Endothelial cell (in vitro differentiated cells): ENCODE results near the gene PRR19. TPM values are rescaled to one million over a fixed set of nuclear protein-coding genes. Genes with fewer than 3 reads are reported as not detected.
A peak's percentile ranks its signal among the peaks of the same experiment; 100 is the strongest.

Experiments
- DNase-seq: peaks from one replicate; pipeline ENCODE4 v3.0.0; 2021; ENCODE audit warnings: low spot score
- H3K27ac Mint-ChIP-seq: one replicate; pipeline ENCODE4 v1.8.0; 2021; ENCODE audit warnings: mixed read lengths, inconsistent platforms; ENCODE audit not compliant: unreplicated experiment
- H3K27me3 Mint-ChIP-seq: one replicate; pipeline ENCODE4 v1.8.0; 2021; ENCODE audit warnings: mild to moderate bottlenecking, moderate library complexity, mixed read lengths, inconsistent platforms; ENCODE audit not compliant: unreplicated experiment
- H3K36me3 Mint-ChIP-seq: one replicate; pipeline ENCODE4 v1.8.0; 2021; ENCODE audit warnings: mild to moderate bottlenecking, low read depth, mixed read lengths, inconsistent platforms; ENCODE audit not compliant: unreplicated experiment
- H3K4me1 Mint-ChIP-seq: one replicate; pipeline ENCODE4 v1.8.0; 2021; ENCODE audit warnings: mild to moderate bottlenecking, mixed read lengths, inconsistent platforms; ENCODE audit not compliant: unreplicated experiment
- H3K4me3 Mint-ChIP-seq: one replicate; pipeline ENCODE4 v1.8.0; 2021; ENCODE audit warnings: mild to moderate bottlenecking, mixed read lengths, inconsistent platforms; ENCODE audit not compliant: unreplicated experiment
- H3K9me3 Mint-ChIP-seq: one replicate; pipeline ENCODE4 v1.8.0; 2021; ENCODE audit warnings: mixed read lengths, inconsistent platforms; ENCODE audit not compliant: unreplicated experiment
- total RNA-seq: library from RNA; stranded (reverse); fragmentation: NEBNext Ultra II Directional; extraction: Animal tissue kit (Norgen Biotek cat#: 25700); gene quantifications from one replicate; pipeline ENCODE4 v1.2.1, GENCODE V29; 2021; ENCODE audit not compliant: unreplicated experiment
- TF ChIP-seq, protein P1 (sequence below): fragments of 200-600 bp; sonication (generic); IDR thresholded peaks from one replicate; pipeline ENCODE4 v1.5.0; 2021; ENCODE audit warnings: antibody characterized with exemption; ENCODE audit not compliant: unreplicated experiment

PRR19 gene
- total RNA-seq, 1 donor from 2014 or later = 1.1 TPM

DNA sequence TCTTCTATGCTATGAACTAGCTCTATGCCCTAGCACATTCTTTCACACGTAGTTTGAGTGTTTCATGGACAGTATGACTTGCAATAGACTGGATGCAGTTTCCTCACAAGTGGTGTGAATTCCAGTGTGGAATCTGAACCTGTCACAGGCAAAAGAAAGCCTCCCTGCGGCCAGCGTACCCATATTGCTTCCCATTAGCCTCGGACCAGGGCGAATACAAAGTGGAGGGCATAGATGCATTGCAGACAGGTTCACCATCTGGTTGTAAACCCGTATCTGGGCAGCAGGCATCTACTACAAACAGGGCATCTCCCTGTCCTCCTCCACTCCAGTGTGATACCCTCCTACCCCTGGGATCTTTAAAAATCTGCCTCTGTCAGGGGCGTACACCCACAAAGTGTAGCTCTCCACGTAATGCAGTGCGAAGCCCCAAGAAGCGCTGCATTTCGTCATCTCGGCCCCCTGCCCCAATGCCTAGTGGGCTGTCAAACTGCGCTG, 34.2 kb upstream of the PRR19 start:
- H3K4me1 Mint-ChIP-seq = peaks cover 28% of the 10 kb centered on the region
- H3K36me3 Mint-ChIP-seq = peaks cover 6% of the 10 kb centered on the region
- no peak overlapping the region for H3K27ac Mint-ChIP-seq
- DNase-seq = no peak
- TF ChIP-seq, protein P1, sequence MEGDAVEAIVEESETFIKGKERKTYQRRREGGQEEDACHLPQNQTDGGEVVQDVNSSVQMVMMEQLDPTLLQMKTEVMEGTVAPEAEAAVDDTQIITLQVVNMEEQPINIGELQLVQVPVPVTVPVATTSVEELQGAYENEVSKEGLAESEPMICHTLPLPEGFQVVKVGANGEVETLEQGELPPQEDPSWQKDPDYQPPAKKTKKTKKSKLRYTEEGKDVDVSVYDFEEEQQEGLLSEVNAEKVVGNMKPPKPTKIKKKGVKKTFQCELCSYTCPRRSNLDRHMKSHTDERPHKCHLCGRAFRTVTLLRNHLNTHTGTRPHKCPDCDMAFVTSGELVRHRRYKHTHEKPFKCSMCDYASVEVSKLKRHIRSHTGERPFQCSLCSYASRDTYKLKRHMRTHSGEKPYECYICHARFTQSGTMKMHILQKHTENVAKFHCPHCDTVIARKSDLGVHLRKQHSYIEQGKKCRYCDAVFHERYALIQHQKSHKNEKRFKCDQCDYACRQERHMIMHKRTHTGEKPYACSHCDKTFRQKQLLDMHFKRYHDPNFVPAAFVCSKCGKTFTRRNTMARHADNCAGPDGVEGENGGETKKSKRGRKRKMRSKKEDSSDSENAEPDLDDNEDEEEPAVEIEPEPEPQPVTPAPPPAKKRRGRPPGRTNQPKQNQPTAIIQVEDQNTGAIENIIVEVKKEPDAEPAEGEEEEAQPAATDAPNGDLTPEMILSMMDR = no peak
- peaks cover 2% of the 10 kb centered on the region for H3K27me3 Mint-ChIP-seq
- H3K4me3 Mint-ChIP-seq = no peak overlapping the region
- H3K9me3 Mint-ChIP-seq = no peaks in the 10 kb centered on the region

GRCh38 chr19:42268142-42268703, 33.7 kb upstream of the PRR19 start:
- Mint-ChIP-seq H3K4me1 (peaks cover 28% of the 10 kb centered on the region), H3K36me3 (peaks cover 6% of the 10 kb centered on the region), H3K9me3 (no peaks in the 10 kb centered on the region), H3K27me3 (peaks cover 2% of the 10 kb centered on the region), H3K4me3 (no peak overlapping the region), H3K27ac (no peak overlapping the region)
- TF ChIP-seq, protein P1 = no peak
- peak; percentile 97 for DNase-seq

GRCh38 chr19:42268704-42269477, 33.0 kb upstream of the PRR19 start, which contains the start of gene CIC:
TSS of gene CIC (plus strand) at chr19:42269252. CDS start at chr19:42271784, 2,532 bp downstream.
- TF ChIP-seq, protein P1 = no peak
- no peaks in the 10 kb centered on the region for H3K9me3 Mint-ChIP-seq
- DNase-seq = peak; percentile 99
- H3K36me3 Mint-ChIP-seq = peaks cover 6% of the 10 kb centered on the region
- H3K27me3 Mint-ChIP-seq = peaks cover 2% of the 10 kb centered on the region
- H3K27ac Mint-ChIP-seq = peak within 1 kb of the TSS; percentile 90
- no peak within 1 kb of the TSS for H3K4me3 Mint-ChIP-seq
- peaks cover 28% of the 10 kb centered on the region for H3K4me1 Mint-ChIP-seq

DNA sequence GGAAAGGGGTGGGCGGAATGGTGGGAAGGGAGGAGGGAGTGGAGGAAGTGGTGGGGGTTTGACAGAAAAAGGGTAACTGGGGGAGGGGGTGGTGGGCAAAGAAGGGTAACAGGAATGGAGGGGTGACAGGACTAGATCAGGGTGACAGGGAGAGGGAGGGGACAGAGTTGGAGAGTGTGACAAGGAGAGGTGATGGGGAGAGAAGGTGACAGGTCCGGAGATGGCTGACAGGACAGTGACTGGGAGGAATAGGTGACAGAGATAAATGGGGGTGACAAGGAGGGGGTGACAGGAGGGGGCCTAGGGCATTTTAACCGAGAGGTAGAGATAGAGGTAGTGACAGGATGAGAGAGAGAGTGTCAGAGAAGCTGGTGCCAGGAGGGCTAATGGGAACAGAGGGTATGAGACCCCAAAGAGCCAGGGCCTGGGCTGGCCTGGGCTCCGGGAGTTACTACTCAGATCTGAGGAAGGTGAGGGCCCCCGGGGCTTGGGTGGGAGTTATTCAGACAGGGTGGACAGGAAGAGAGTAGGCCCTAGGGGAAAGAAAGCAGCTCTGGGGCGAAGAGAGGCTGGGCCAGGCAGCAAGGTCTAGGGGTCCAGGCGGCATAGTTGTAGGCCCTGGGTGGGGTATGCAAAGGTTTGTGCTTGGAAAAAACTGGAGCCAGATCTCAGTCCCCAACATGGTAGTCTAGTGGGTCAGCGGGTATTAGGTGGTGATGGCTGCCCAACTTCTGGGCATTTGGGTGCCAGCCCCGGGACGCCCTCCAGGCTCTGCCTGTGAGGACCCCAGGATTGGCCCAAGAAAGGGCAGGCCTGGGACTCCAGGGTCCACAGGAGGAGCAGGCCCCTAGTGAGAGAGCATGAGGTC, 32.2 kb upstream of the PRR19 start:
- Mint-ChIP-seq H3K27me3 (peaks cover 2% of the 10 kb centered on the region), H3K4me3 (no peak overlapping the region), H3K4me1 (peaks cover 30% of the 10 kb centered on the region), H3K9me3 (no peaks in the 10 kb centered on the region), H3K27ac (peak overlapping the region; percentile 90), H3K36me3 (peaks cover 9% of the 10 kb centered on the region)
- no peak for DNase-seq
- TF ChIP-seq, protein P1 = no peak
